ENCODE measurements around the gene AFDN.

The AFDN gene

DNA sequence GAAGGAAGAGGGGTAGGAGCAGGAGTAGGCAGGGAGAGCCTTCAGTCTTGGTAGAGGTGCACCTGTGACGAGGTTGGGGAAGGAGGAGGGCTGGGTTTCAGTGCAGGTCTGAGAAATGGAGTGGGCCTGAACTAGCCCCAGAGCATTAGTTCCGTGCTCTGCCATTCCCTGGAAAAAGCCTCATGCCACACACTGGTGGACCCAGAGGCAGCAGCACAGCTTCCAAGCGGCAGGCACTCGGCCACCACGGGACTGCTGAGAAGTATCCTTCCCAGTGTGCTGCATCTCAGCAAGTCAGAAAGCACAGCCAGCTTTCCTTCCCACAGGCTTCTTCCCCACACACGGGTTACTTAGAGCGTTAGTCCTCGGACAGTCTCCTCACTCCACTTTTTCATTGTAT lies 93.5 kb downstream of the AFDN start:
- TF ChIP-seq, protein P1, sequence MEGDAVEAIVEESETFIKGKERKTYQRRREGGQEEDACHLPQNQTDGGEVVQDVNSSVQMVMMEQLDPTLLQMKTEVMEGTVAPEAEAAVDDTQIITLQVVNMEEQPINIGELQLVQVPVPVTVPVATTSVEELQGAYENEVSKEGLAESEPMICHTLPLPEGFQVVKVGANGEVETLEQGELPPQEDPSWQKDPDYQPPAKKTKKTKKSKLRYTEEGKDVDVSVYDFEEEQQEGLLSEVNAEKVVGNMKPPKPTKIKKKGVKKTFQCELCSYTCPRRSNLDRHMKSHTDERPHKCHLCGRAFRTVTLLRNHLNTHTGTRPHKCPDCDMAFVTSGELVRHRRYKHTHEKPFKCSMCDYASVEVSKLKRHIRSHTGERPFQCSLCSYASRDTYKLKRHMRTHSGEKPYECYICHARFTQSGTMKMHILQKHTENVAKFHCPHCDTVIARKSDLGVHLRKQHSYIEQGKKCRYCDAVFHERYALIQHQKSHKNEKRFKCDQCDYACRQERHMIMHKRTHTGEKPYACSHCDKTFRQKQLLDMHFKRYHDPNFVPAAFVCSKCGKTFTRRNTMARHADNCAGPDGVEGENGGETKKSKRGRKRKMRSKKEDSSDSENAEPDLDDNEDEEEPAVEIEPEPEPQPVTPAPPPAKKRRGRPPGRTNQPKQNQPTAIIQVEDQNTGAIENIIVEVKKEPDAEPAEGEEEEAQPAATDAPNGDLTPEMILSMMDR (IDR thresholded peaks at IDR 0.05; ENCODE audit: low read depth, low read length) = no peak
- H3K4me3 ChIP-seq (replicated peaks in 1 of 2; ENCODE audit: low read depth in 2 of 2, low read length in 2 of 2) = no peak overlapping the region

DNA sequence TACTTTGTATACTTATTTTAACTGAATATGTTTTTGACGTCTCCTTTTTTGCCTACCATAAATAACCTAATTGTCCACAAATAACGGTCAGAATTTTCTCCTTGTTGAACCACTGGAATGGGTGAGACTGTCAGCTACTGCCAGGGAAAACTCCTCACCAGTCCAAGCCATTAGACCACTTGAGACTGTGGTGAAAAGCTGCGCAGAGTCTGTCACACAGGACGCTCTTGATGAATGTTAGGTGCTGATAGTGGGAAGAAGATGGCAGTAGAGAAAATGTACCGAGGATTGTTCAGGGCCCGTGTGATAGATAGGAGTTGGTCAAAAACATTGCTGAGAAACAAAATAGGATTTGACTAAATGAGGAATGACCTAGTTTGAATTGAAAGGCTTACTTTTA lies 95.1 kb downstream of the AFDN start:
- no peak for DNase-seq (ENCODE audit: low read depth in 2 of 2)
- TF ChIP-seq, protein P1 (IDR thresholded peaks at IDR 0.05; ENCODE audit: low read depth, low read length) = no peak
- no peak overlapping the region for H3K4me3 ChIP-seq (replicated peaks in 1 of 2; ENCODE audit: low read depth in 2 of 2, low read length in 2 of 2)

More for the DNA sequence above, 93.5 kb downstream of the AFDN start:
- DNase-seq (ENCODE audit: low read depth in 2 of 2) = no peak

GRCh38 chr6:167925026-167925425 lies 98.3 kb downstream of the AFDN start:
- no peak for DNase-seq (ENCODE audit: low read depth in 2 of 2)
- TF ChIP-seq, protein P1 (IDR thresholded peaks at IDR 0.05; ENCODE audit: low read depth, low read length) = no peak
- H3K4me3 ChIP-seq (replicated peaks in 1 of 2; ENCODE audit: low read depth in 2 of 2, low read length in 2 of 2) = no peak overlapping the region

DNA sequence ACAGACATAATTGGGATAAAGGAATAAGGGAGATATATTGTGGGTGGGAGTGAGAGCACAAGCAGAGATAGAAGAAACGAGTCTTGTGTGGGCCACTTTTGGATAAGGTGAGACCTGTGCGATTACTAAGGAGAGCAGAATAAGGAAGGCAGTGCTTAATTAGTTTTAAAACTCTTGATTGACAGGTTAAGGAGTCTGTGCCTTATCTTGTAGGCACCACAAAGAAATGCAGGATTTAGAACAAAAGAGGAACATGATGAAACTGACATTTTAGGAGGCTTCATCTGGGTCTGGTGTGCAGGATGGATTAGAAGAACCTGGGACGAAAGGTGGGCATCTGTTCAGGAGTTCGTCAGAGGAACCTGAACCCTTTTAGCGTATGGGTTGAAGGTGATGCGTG lies 100.5 kb downstream of the AFDN start:
- TF ChIP-seq, protein P1 (IDR thresholded peaks at IDR 0.05; ENCODE audit: low read depth, low read length) = no peak
- no peak for DNase-seq (ENCODE audit: low read depth in 2 of 2)
- H3K4me3 ChIP-seq (replicated peaks in 1 of 2; ENCODE audit: low read depth in 2 of 2, low read length in 2 of 2) = no peak overlapping the region

GRCh38 chr6:167928111-167928510 lies 101.4 kb downstream of the AFDN start:
- TF ChIP-seq, protein P1 (IDR thresholded peaks at IDR 0.05; ENCODE audit: low read depth, low read length) = no peak
- no peak for DNase-seq (ENCODE audit: low read depth in 2 of 2)
- no peak overlapping the region for H3K4me3 ChIP-seq (replicated peaks in 1 of 2; ENCODE audit: low read depth in 2 of 2, low read length in 2 of 2)

DNA sequence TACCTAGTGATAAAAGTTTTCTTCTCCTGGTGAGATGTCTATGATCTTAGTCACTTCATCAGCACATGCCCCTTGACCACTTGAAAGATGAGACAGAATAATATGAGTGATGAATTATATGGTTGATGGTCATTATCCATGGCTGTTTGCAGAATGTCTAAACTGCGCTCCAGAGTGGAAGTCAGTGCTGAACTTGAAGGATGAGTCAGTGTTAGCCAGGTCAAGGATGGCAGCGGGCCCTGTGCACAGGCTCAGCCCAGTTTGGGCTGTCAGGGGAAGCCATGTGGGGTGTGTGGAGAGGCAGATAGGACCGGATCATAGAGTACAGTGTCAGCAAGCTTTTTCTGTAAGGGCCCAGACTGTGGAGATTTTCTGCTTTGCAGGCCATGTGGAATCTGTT lies 103.6 kb downstream of the AFDN start:
- DNase-seq (ENCODE audit: low read depth in 2 of 2) = peak; percentile 28 to 45
- H3K4me3 ChIP-seq (replicated peaks in 1 of 2; ENCODE audit: low read depth in 2 of 2, low read length in 2 of 2) = no peak overlapping the region
- TF ChIP-seq, protein P1 (IDR thresholded peaks at IDR 0.05; ENCODE audit: low read depth, low read length) = no peak
